IMR-90 (cell line): ENCODE measurements around the gene CADM2. TPM values are rescaled to one million over a fixed set of nuclear protein-coding genes. Genes with fewer than 3 reads are reported as not detected.
"Not testable (repeated sequence)": the region's sequence is repeated elsewhere in the genome, so short reads cannot be mapped to it uniquely, and the experiment has no call there.

ENCODE experiments used
- ATAC-seq: fragments of 200-7000 bp; cut with Tn5 transposase; 2 replicates; pipeline ENCODE4 v1.9.1; 2020; ENCODE audit warnings: low read depth, mild to moderate bottlenecking, moderate library complexity
- BruUV-seq: library from RNA; stranded (reverse); fragments of 400-500 nt; replicated peaks from 2 replicates; lab custom pipeline; 2021; lab: Mats Ljungman, UMichigan
- CTCF ChIA-PET: fragments of 300-600 bp; formaldehyde crosslinking; extraction: SDS; loops from one replicate; lab custom pipeline; 2021; ENCODE audit warnings: antibody characterized with exemption; lab: Yijun Ruan, JAX
- POLR2A ChIA-PET: fragments of 300-600 bp; sonication (Branson Sonifier 250); formaldehyde crosslinking; loops from one replicate; lab custom pipeline; 2022; ENCODE audit warnings: antibody characterized with exemption; ENCODE audit not compliant: unreplicated experiment; lab: Charles Lee
- DNase-seq: peaks from one replicate; pipeline ENCODE4 v3.0.0; 2013
- H2AFZ ChIP-seq: replicated peaks from 2 replicates; pipeline ENCODE3; 2013; ENCODE audit warnings: low read length, mild to moderate bottlenecking; ENCODE audit not compliant: poor library complexity
- H2AK5ac ChIP-seq: 2 replicates; pipeline ENCODE4 v1.6.1; 2013; ENCODE audit warnings: low read depth, low read length, inconsistent platforms
- H2AK9ac ChIP-seq: replicated peaks from 2 replicates; pipeline ENCODE3; 2013; ENCODE audit warnings: mild to moderate bottlenecking, low read depth, low read length, moderate library complexity; ENCODE audit not compliant: poor library complexity
- H2BK120ac ChIP-seq: 2 replicates; pipeline ENCODE4 v1.6.1; 2013; ENCODE audit warnings: low read depth, low read length, inconsistent platforms
- H2BK15ac ChIP-seq: 3 replicates; pipeline ENCODE4 v1.6.1; 2013; ENCODE audit warnings: low read depth, low read length, inconsistent platforms
- H2BK20ac ChIP-seq: 2 replicates; pipeline ENCODE4 v1.6.1; 2013; ENCODE audit warnings: low read depth, mild to moderate bottlenecking, inconsistent platforms, low read length, moderate library complexity
- H2BK5ac ChIP-seq: 2 replicates; pipeline ENCODE4 v1.6.1; 2013; ENCODE audit warnings: mild to moderate bottlenecking, low read depth, low read length, inconsistent platforms; ENCODE audit not compliant: poor library complexity, severe bottlenecking
- H3K14ac ChIP-seq: replicated peaks from 2 replicates; pipeline ENCODE4 v1.6.1; 2013; ENCODE audit warnings: low read depth, low read length, inconsistent platforms
- H3K18ac ChIP-seq: 2 replicates; pipeline ENCODE4 v1.6.1; 2013; ENCODE audit warnings: low read depth, low read length, control low read depth
- H3K23ac ChIP-seq: 2 replicates; pipeline ENCODE4 v1.6.1; 2013; ENCODE audit warnings: low read depth, low read length, inconsistent platforms
- H3K27ac ChIP-seq: 2 replicates; pipeline ENCODE4 v1.5.1; 2013; ENCODE audit warnings: mild to moderate bottlenecking, control low read depth, low read length; ENCODE audit not compliant: insufficient read depth
- H3K27me3 ChIP-seq: 2 replicates; pipeline ENCODE4 v1.6.1; 2013; ENCODE audit warnings: low read length; ENCODE audit not compliant: control insufficient read depth, insufficient read depth
- H3K36me3 ChIP-seq: 2 replicates; pipeline ENCODE4 v1.6.1; 2013; ENCODE audit warnings: low read length, mixed read lengths; ENCODE audit not compliant: control insufficient read depth, insufficient read depth
- H3K4ac ChIP-seq: 2 replicates; pipeline ENCODE4 v1.6.1; 2013; ENCODE audit warnings: low read depth, low read length, inconsistent platforms
- H3K4me1 ChIP-seq: 2 replicates; pipeline ENCODE4 v1.6.1; 2013; ENCODE audit warnings: low read length, mixed read lengths; ENCODE audit not compliant: control insufficient read depth, insufficient read depth
- H3K4me2 ChIP-seq: 2 replicates; pipeline ENCODE4 v1.6.1; 2013; ENCODE audit warnings: low read depth, mild to moderate bottlenecking, control low read depth, low read length, moderate library complexity
- H3K4me3 ChIP-seq: 2 replicates; pipeline ENCODE4 v1.5.1; 2013; ENCODE audit warnings: low read depth, mild to moderate bottlenecking, control low read depth, low read length, moderate library complexity; ENCODE audit not compliant: insufficient read depth
- H3K56ac ChIP-seq: 2 replicates; pipeline ENCODE4 v1.6.1; 2013; ENCODE audit warnings: low read length, inconsistent platforms; ENCODE audit not compliant: insufficient read depth; ENCODE audit errors: extremely low read depth
- H3K79me1 ChIP-seq, 2 experiments: 2 replicates each; pipeline ENCODE4 v1.6.1; 2013; ENCODE audit warnings: low read length in 2 of 2, inconsistent platforms in 1 of 2, low read depth in 1 of 2
- H3K9ac ChIP-seq: 2 replicates; pipeline ENCODE4 v1.6.1; 2013; ENCODE audit warnings: low read depth, low read length, control low read depth
- H3K9me1 ChIP-seq: 2 replicates; pipeline ENCODE4 v1.6.1; 2013; ENCODE audit warnings: low read length, inconsistent platforms; ENCODE audit not compliant: insufficient read depth
- H3K9me3 ChIP-seq: 2 replicates; pipeline ENCODE4 v1.6.1; 2013; ENCODE audit warnings: low read length; ENCODE audit not compliant: control insufficient read depth, insufficient read depth
- H4K20me1 ChIP-seq: 2 replicates; pipeline ENCODE4 v1.6.1; 2013; ENCODE audit warnings: low read length, inconsistent platforms; ENCODE audit not compliant: insufficient read depth
- H4K5ac ChIP-seq: 2 replicates; pipeline ENCODE4 v1.6.1; 2013; ENCODE audit warnings: mild to moderate bottlenecking, low read depth, low read length, control low read depth
- H4K8ac ChIP-seq, 2 experiments: 2 replicates each; pipeline ENCODE4 v1.6.1; 2013; ENCODE audit warnings: low read depth in 2 of 2, low read length in 2 of 2, control low read depth in 1 of 2, inconsistent platforms in 1 of 2
- H4K91ac ChIP-seq: 2 replicates; pipeline ENCODE4 v1.6.1; 2013; ENCODE audit warnings: low read depth, low read length, inconsistent platforms; ENCODE audit not compliant: insufficient read depth
- WGBS, 2 experiments: methylation state at CpG; one replicate each; pipeline versions ENCODE4 v1.1.5 to v1.1.7; 2013; ENCODE audit warnings: missing lambda C conversion rate in 2 of 2; ENCODE audit not compliant: insufficient read length in 1 of 2; ENCODE audit errors: extremely low coverage in 2 of 2; 5-methylcytosine and 5-hydroxymethylcytosine counted together
- dilution Hi-C: fragments of 300-500 bp; cut with HindIII; formaldehyde crosslinking; loops from one replicate; pipeline ENCODE4 v1.14.3; 2018; ENCODE audit warnings: low sequenced_read_pairs; ENCODE audit not compliant: unreplicated experiment
- in situ Hi-C: fragments of 300-500 bp; cut with MboI; formaldehyde crosslinking; loops from 3 replicates; pipeline ENCODE4 v1.14.3; 2019; ENCODE audit warnings: low sequenced_read_pairs, inconsistent platforms, mixed read lengths
- intact Hi-C: fragments of 100-400 bp; cut with micrococcal nuclease; formaldehyde crosslinking; loops from 2 replicates; pipeline ENCODE4 v1.10.0; 2022
- polyA plus RNA-seq, 3 experiments: library from polyadenylated mRNA; depleted of rRNA; stranded (reverse); fragments of >200 nt; gene quantifications; 2 replicates each; pipeline ENCODE4 v1.2.3, GENCODE V29; 2012; ENCODE audit warnings: low replicate concordance in 1 of 3
- total RNA-seq: library from RNA; depleted of rRNA; stranded (reverse); fragments of >200 nt; gene quantifications from 2 replicates; pipeline ENCODE4 v1.2.3, GENCODE V29; 2012

The CADM2 gene
- total and polyA plus RNA-seq, 2 of the 4 experiments (the other 2 are of a cell fraction): not detected

- H3K4ac ChIP-seq, H2AFZ ChIP-seq, H2BK15ac ChIP-seq, H2BK5ac ChIP-seq, H3K27me3 ChIP-seq, H3K4me2 ChIP-seq, H4K20me1 ChIP-seq, in situ Hi-C loops, DNase-seq, H3K9ac ChIP-seq, dilution Hi-C loops, H2BK120ac ChIP-seq, H4K8ac ChIP-seq, BruUV-seq, ATAC-seq, H3K79me1 ChIP-seq, H2AK5ac ChIP-seq, H3K27ac ChIP-seq, H3K4me1 ChIP-seq, H4K91ac ChIP-seq, POLR2A ChIA-PET, H2AK9ac ChIP-seq, H3K18ac ChIP-seq, H3K36me3 ChIP-seq, H3K9me1 ChIP-seq, H3K9me3 ChIP-seq, H3K56ac ChIP-seq, CTCF ChIA-PET, H3K23ac ChIP-seq, H2BK20ac ChIP-seq, H3K4me3 ChIP-seq, H4K5ac ChIP-seq, H3K14ac ChIP-seq, intact Hi-C loops: not testable (repeated sequence)
- WGBS, 2 experiments: 80% methylated on average over 1 of the region's 10 CpGs; no CpG with 5 or more reads in 1 of the 2 experiments
Observed at GRCh38 chr3:85989581-85989980, 1030.8 kb downstream of the CADM2 start.
